GM21423 (cell line): Measurements from ENCODE around the gene MRPL52.

Experiments
- ATAC-seq: cut with Tn5 transposase; IDR thresholded peaks from one replicate; pipeline ENCODE4 v1.9.1; 2021; ENCODE audit warnings: mild to moderate bottlenecking, moderate library complexity; ENCODE audit not compliant: unreplicated experiment

MRPL52 gene

DNA sequence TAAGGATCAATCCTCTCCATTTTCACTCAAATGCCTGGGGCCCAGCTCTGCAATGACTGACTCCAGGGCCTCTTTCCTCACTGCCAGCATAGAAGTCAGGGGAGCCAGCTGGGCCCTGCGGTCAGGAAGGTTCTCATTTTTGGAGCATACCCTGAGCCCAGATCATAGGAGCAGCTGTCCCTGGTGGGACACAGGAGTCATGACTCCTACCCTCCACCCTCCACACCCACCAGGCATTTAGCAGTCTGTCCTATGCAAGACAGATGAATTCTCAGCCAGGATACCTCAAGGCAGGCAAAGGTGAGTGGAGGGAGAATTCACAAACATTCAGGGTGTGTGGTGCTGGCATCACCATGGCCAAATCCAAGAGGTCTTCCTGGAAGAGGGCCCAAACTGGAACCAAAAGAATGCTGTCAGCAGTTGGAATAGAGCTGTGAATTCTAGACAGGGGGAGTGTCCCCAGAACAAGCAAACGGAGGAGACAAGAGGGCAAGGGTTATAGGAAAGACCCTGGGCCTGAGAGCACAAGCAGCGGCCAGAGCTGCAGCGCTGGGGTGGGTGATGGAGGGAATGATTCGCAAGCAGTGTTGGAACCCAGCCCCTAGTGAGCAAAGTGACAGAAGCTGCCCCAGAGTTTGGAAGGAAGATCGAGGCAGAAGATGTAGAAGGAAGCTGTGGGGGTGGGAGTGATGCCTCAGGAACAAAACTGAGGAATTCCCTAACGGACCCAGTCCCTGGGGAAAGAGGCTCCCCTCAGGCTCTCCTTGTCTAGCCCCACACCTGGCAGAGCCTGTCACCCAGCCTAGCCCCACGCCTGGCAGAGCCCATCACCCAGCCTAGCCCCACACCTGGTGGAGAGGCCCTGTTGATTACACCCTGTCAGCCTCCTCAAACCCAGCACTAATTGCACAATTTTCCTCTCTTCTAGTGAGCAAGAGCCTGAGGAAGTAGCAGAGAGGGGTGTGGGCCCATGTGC lies 48.9 kb downstream of the MRPL52 start:
- ATAC-seq, result no peak

DNA sequence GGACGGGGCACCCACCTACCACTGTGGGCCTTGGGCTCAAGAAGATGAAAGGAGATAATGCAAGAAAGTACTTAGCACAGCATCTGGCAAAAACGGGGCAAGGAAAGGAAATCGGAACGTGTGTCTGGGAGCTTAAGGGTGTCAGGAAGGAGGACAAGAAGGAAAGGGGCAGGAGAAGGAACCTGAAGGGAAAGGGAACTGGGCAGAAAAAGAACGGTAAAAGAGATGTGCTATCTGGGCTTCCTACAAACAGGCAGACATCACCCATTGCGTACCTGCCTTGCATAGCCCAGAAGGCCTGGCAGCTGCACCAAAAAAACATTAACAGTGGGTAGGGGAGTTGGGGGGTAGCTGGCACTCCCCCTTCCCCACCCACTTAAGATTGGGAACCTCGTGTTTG lies 52.4 kb downstream of the MRPL52 start:
- no peak for ATAC-seq

DNA sequence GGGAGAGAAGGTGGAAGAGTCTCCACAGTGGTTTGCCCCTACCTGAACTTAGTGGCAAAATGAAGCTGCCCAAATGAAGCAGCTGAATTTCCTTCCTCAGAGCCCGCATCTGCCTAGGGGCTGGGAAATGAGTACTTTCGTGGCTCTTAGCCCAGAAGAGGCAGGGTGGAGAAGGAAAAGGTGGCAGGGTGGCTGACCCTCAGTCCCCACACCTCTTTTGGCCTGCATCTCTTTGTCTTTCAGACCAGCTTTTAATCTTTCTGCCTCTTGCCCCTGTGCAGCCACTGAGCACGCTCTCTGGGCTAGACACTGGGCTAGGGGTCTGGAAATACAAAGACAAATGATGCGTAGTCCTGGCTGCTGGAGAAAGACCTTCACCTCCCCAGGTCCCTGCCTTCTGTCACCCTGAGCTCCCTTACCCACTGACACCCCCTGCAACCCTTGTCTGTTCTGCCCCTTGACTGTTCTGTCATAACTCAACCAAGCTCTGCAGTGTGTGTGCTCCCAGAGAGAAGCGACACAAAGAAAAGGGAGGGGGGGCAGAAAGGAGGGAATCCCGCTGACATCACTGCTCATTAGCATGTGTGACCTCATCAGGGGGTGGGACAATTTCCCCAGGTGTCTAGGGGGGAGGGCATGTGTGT lies 53.0 kb downstream of the MRPL52 start:
- no peak for ATAC-seq

DNA sequence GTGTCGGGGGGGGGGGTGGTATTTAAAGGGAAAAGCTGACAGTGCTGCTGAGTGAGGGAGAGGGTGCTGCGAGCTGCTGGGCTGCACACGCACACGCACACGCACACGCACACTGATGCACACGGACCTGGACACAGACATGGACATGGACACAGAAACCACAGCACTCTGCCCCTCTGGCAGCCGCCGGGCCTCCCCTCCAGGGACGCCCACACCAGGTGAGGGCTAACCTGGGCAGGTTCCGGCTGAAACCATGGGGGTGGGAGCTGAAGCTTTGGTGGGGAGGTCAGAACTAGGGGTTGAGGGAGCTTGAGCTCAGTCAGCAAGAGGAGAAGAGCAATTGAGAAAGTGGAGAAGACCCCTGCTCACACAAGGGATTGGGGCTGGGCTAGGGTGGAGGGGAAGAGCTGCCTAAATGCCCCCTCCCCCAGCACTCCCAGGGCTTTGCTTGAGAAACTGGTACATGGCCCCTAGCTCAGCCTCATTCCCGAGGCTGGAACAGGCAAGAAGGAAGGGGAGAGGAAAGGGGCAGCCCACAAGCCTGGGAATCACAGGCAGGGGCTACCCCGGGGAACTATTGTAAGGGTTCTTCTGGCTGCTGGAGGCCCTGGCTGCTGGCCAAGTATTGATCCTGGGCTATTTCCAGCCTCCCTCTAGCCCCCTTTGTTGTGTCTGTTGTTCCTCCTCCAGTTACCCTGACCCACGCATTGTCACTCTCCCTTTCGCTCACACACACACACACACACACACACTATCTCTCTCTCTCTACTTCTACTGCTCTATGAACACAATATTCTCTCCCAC lies 53.7 kb downstream of the MRPL52 start, which contains the start of gene REM2:
TSS of gene REM2 (plus strand) at position 50 of the 804 bp plus-strand sequence. CDS start at position 116, 66 bp downstream.
- no peak for ATAC-seq

DNA sequence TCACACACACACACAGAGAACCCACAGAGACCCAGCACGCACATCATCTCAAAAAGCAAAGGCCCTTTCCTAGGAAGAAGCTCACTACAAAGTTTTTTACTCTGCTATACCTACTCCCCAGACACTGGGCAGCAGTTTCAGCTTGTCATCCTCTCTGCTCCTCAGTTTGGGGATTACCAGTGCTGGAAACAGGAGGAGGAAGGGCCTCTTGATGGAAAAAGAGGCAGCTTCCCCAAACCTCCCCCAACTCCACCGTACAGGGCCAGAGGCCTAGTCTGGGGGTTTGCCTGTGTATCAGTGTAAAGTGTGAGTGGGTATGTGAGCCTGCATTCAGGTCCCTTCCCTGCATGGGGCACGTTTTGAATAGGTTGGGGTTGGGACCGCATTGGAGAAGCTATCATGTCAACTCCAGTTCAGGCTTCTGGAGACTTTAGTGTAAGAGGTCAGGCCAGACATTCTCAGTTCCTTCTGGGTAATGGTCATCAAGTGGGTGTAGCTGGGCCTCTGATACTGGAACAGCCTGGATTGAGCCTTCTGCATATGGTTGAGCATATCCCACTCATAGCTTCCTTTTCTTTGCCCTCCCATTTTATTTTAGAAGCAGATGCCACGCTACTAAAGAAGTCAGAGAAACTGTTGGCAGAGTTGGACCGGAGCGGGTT lies 54.5 kb downstream of the MRPL52 start:
- ATAC-seq, result no peak
